K562 (cell line): Measurements from ENCODE around the gene MDK. TPM values are rescaled to one million over a fixed set of nuclear protein-coding genes. Genes with fewer than 3 reads are reported as not detected.

Source experiments
- CREM ChIP-seq: IDR thresholded peaks from 2 replicates; pipeline ENCODE4 v1.6.1; 2014; ENCODE audit warnings: antibody characterized with exemption, low read depth
- CSDE1 ChIP-seq, 2 experiments: fragments of 450-650 bp; IDR thresholded peaks; 2 replicates each; pipeline ENCODE4 v1.6.1; 2016; ENCODE audit warnings: mild to moderate bottlenecking in 1 of 2
- CXXC5 ChIP-seq: fragments of 250-450 bp; sonication (Bioruptor Pico); IDR thresholded peaks from 2 replicates; pipeline ENCODE4 v1.8.0; 2022; ENCODE audit warnings: inconsistent platforms, mild to moderate bottlenecking, moderate library complexity
- ESRRB ChIP-seq: fragments of 250-450 bp; sonication (Bioruptor Pico); IDR thresholded peaks from 2 replicates; pipeline ENCODE4 v1.5.0; 2020; ENCODE audit warnings: mild to moderate bottlenecking, moderate library complexity, borderline replicate concordance
- HMBOX1 ChIP-seq: sonication (generic); IDR thresholded peaks from 2 replicates; pipeline ENCODE4 v1.6.1; 2016
- HMGXB4 ChIP-seq: sonication (generic); formaldehyde crosslinking; IDR thresholded peaks from 2 replicates; pipeline ENCODE4 v1.8.1; 2023; ENCODE audit warnings: mild to moderate bottlenecking, missing genetic modification reagents
- KAT2B ChIP-seq: IDR thresholded peaks from one replicate; pipeline ENCODE4 v1.6.1; 2012; ENCODE audit warnings: low read depth, mild to moderate bottlenecking, control low read depth, inconsistent platforms, low read length, moderate library complexity
- MBD1 ChIP-seq: fragments of 250-450 bp; sonication (Bioruptor Pico); IDR thresholded peaks from 2 replicates; pipeline ENCODE4 v1.8.0; 2022; ENCODE audit warnings: inconsistent platforms
- MBD2 ChIP-seq: sonication (generic); IDR thresholded peaks from 2 replicates; pipeline ENCODE4 v1.6.1; 2016; ENCODE audit warnings: low read depth, borderline replicate concordance
- MXD1 ChIP-seq: fragments of 250-450 bp; sonication (Bioruptor Pico); IDR thresholded peaks from 2 replicates; pipeline ENCODE4 v1.8.0; 2021; ENCODE audit warnings: borderline replicate concordance, mild to moderate bottlenecking, moderate library complexity; ENCODE audit not compliant: poor library complexity, severe bottlenecking
- SMAD1 ChIP-seq: fragments of 150-350 bp; IDR thresholded peaks from 2 replicates; pipeline ENCODE4 v1.6.1; 2014; ENCODE audit warnings: low read length, low read depth; ENCODE audit not compliant: partially characterized antibody
- SPI1 ChIP-seq: IDR thresholded peaks from 2 replicates; pipeline ENCODE4 v1.6.1; 2011; ENCODE audit warnings: low read depth, low read length, control low read depth, borderline replicate concordance
- ZNF3 ChIP-seq: fragments of 250-450 bp; sonication (Bioruptor Pico); IDR thresholded peaks from 2 replicates; pipeline ENCODE4 v1.5.0; 2021; ENCODE audit warnings: mild to moderate bottlenecking, moderate library complexity
- ZNF347 ChIP-seq: fragments of 450-650 bp; formaldehyde crosslinking; IDR thresholded peaks from 2 replicates; pipeline ENCODE4 v1.4.0; 2020; ENCODE audit warnings: low read depth, mild to moderate bottlenecking, moderate library complexity
- ZNF561 ChIP-seq: fragments of 450-650 bp; formaldehyde crosslinking; conservative IDR thresholded peaks from 2 replicates; pipeline ENCODE4 v1.4.0; 2020; ENCODE audit warnings: mild to moderate bottlenecking, moderate library complexity
- ZNF589 ChIP-seq: fragments of 200-800 bp; sonication (Bioruptor generic); IDR thresholded peaks from 2 replicates; pipeline ENCODE4 v1.6.1; 2016; ENCODE audit warnings: low read depth, missing genetic modification characterization, missing compliant biosample characterization
- ZNF644 ChIP-seq: fragments of 200-800 bp; sonication (Bioruptor generic); IDR thresholded peaks from 2 replicates; pipeline ENCODE4 v1.6.1; 2016; ENCODE audit warnings: low read depth, missing genetic modification characterization, missing compliant biosample characterization
- polyA plus RNA-seq, 8 experiments: library from polyadenylated mRNA; depleted of rRNA in 4 of 8; stranded (reverse) in 5 of 8; unstranded in 3 of 8; fragments of >200 nt; fragmentation: Nextera tagmentation in 2 of 8; fragmentation: Illumina TruSeq in 1 of 8; extraction: Ambion mirVana in 2 of 8; extraction: Trizol in 1 of 8; gene quantifications; 2 replicates each; pipeline versions ENCODE4 v1.2.1 to v1.2.3, GENCODE V29; 2011 to 2014; ENCODE audit warnings: inconsistent platforms in 1 of 8, missing spikeins in 1 of 8
- total RNA-seq, 7 experiments: library from RNA; depleted of rRNA in 6 of 7; stranded (reverse); fragments of >200 nt in 6 of 7; fragmentation: Illumina TruSeq in 2 of 7; extraction: Trizol in 2 of 7; gene quantifications; 2 replicates each; pipeline versions ENCODE4 v1.2.1 to v1.2.3, GENCODE V29; 2011 to 2021; ENCODE audit warnings: low replicate concordance in 1 of 7
- TF ChIP-seq, protein P1 (sequence below): fragments of 450-650 bp; IDR thresholded peaks from 2 replicates; pipeline ENCODE4 v1.6.1; 2016; ENCODE audit warnings: antibody characterized with exemption
- TF ChIP-seq, protein P2 (sequence below): fragments of 250-450 bp; sonication (Bioruptor Pico); IDR thresholded peaks from 2 replicates; pipeline ENCODE4 v1.8.0; 2022; ENCODE audit warnings: moderate library complexity, mild to moderate bottlenecking, inconsistent platforms

Gene MDK
- total and polyA plus RNA-seq, 9 of the 15 experiments (the other 6 are each of a cell fraction or from before 2014, with no cell fraction given), result 20.7 to 700 (median 350) TPM

DNA sequence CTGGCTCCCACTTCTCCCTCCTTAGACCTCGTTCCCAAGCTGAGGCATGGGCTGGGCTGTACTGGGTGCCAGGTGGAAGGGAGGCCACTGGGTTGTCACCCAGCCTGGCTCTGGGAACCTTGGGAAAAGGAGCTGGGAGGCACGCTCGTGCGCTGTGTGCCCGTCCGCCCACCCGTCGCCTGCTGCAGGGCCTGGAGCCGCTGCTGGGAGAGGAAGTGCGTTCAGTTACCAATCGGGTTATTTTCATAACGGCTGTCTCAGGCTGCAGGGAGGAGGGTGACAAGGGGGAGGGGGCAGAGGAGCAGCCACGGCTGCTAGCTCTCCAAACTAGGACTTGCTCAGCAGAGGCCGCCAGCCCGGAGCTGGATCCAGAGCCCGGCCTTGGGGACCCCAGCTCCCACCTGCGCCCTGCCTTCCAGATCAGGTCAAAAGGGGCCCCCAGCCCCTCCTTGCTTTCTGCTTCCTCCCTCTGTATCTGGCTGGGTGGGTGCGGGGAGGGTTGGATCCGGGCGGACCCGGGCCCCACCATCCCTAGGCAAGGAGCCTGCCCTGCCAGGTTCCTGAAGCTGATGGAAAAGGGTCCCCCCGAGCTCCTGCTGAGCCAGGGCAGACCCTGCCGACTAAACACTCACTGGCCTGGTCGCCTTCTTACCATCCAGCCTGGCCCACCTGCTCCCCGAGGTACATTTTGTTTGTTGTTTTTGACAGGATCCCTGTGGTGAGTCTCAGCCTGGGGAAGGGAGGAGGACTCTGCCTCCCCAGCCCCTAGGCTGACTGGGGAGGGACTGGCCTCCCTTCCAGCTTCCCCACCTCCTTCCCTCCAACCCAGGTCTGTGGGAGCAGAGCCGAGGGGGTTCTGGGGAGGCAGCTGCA is 19.9 kb upstream of the MDK start (continued):
- TF ChIP-seq, protein P1, sequence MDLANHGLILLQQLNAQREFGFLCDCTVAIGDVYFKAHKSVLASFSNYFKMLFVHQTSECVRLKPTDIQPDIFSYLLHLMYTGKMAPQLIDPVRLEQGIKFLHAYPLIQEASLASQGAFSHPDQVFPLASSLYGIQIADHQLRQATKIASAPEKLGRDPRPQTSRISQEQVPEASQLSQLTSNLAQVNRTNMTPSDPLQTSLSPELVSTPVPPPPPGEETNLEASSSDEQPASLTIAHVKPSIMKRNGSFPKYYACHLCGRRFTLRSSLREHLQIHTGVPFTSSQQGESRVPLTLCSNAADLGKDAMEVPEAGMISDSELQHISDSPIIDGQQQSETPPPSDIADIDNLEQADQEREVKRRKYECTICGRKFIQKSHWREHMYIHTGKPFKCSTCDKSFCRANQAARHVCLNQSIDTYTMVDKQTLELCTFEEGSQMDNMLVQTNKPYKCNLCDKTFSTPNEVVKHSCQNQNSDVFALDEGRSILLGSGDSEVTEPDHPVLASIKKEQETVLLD, result 0 out of 2 replicates have a peak, but pooled peaks have one; percentile 25
- TF ChIP-seq ZNF589 (CRISPR knock-in tag) (no peak), ZNF347 (CRISPR knock-in tag) (no peak), ESRRB (no peak), ZNF561 (CRISPR knock-in tag) (no peak), HMBOX1 (peak; percentile 56; the same call in 1 of the 2 replicates), SMAD1 (no peak), ZNF3 (no peak), CXXC5 (peak; percentile 85), MBD1 (CRISPR knock-in tag) (no peak), HMGXB4 (CRISPR knock-in tag) (no peak), KAT2B (no peak), MBD2 (peak; percentile 23; the same call in 1 of the 2 replicates), CSDE1 (IDR thresholded peaks at IDR 0.05) (no peak), CREM (peak; percentile 45; the same call in 1 of the 2 replicates), SPI1 (peak; percentile 98), ZNF644 (no peak), MXD1 (CRISPR knock-in tag) (no peak)
- TF ChIP-seq, protein P2, sequence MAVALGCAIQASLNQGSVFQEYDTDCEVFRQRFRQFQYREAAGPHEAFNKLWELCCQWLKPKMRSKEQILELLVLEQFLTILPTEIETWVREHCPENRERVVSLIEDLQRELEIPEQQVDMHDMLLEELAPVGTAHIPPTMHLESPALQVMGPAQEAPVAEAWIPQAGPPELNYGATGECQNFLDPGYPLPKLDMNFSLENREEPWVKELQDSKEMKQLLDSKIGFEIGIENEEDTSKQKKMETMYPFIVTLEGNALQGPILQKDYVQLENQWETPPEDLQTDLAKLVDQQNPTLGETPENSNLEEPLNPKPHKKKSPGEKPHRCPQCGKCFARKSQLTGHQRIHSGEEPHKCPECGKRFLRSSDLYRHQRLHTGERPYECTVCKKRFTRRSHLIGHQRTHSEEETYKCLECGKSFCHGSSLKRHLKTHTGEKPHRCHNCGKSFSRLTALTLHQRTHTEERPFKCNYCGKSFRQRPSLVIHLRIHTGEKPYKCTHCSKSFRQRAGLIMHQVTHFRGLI (CRISPR knock-in tag), result no peak
